ENCODE data around the gene PAXIP1.

- TF ChIP-seq CTCF (IDR thresholded peaks at IDR 0.05) (no peak), POLR2A (IDR thresholded peaks at IDR 0.05) (no peak)
These were observed 93.5 kb downstream of the PAXIP1 start for GRCh38 chr7:154909241-154910105.

Measured in heart left ventricle (tissue), 13 donors.